ENCODE results near the gene KCNK7. TPM values are rescaled to one million over a fixed set of nuclear protein-coding genes. Genes with fewer than 3 reads are reported as not detected.
A peak's percentile ranks its signal among the peaks of the same experiment; 100 is the strongest.

Gene KCNK7
- 1 to 10 TPM in 3 of 4 donors, under 1 TPM in 1; 0.99 to 1.2 (median 1.2) TPM for total RNA-seq

- 84% methylated on average over 5 of the region's 12 CpGs for WGBS
- Histone ChIP-seq H3K9me3 (no peaks in the 10 kb centered on the region), H3K27me3 (no peaks in the 10 kb centered on the region), H3K27ac (replicated peaks in 1 of 4) (peak within 1 kb of the TSS in 3 of 4 donors; percentile 11 to 52 (median 13)), H3K36me3 (peaks cover 17 to 69% (median 66%) of the 10 kb centered on the region in 4 donors), H3K4me3 (no peak within 1 kb of the TSS), H3K4me1 (peaks cover 16 to 48% (median 39%) of the 10 kb centered on the region in 4 donors)
- intact Hi-C loops (cut with DNase I): no loop called here
- DNase-seq (ENCODE audit: extremely low spot score): no peak
- TF ChIP-seq CTCF (IDR thresholded peaks at IDR 0.05): no peak
- TF ChIP-seq POLR2AphosphoS5 (IDR thresholded peaks at IDR 0.05): no peak
- no peak for TF ChIP-seq POLR2A (IDR thresholded peaks at IDR 0.05; ENCODE audit: low read depth)
Observed at GRCh38 chr11:65595543-65596281, at the start of gene KCNK7. KCNK7 (minus strand) TSS chr11:65595800; CDS start chr11:65595772, 28 bp downstream.

GRCh38 chr11:65644837-65645236, 49.2 kb upstream of the KCNK7 start:
- no peak overlapping the region for H3K4me3 ChIP-seq
- TF ChIP-seq CTCF (IDR thresholded peaks at IDR 0.05) (no peak), POLR2AphosphoS5 (IDR thresholded peaks at IDR 0.05) (no peak), POLR2A (IDR thresholded peaks at IDR 0.05; ENCODE audit: low read depth) (no peak), EP300 (IDR thresholded peaks at IDR 0.05) (no peak)
- DNase-seq (ENCODE audit: extremely low spot score): no peak
- H3K9me3 ChIP-seq: no peaks in the 10 kb centered on the region
- H3K27ac ChIP-seq (replicated peaks in 1 of 4): no peak overlapping the region
- H3K4me1 ChIP-seq: peaks cover 15 to 62% (median 56%) of the 10 kb centered on the region in 4 donors
- no peaks in the 10 kb centered on the region for H3K27me3 ChIP-seq
- peaks cover 3 to 88% (median 85%) of the 10 kb centered on the region in 4 donors for H3K36me3 ChIP-seq
- WGBS: 92% methylated on average over 11 of the region's 11 CpGs
- intact Hi-C loops (cut with DNase I): no loop called here

GRCh38 chr11:65643971-65644370, 48.4 kb upstream of the KCNK7 start:
- no peak for DNase-seq (ENCODE audit: extremely low spot score)
- WGBS: 62% methylated on average over 6 of the region's 6 CpGs
- H3K27me3 ChIP-seq: no peaks in the 10 kb centered on the region
- no peak for TF ChIP-seq CTCF (IDR thresholded peaks at IDR 0.05)
- TF ChIP-seq POLR2A (IDR thresholded peaks at IDR 0.05; ENCODE audit: low read depth): no peak
- no peak for TF ChIP-seq POLR2AphosphoS5 (IDR thresholded peaks at IDR 0.05)
- TF ChIP-seq EP300 (IDR thresholded peaks at IDR 0.05): no peak
- intact Hi-C loops (cut with DNase I): no loop called here
- peaks cover 24 to 62% (median 59%) of the 10 kb centered on the region in 4 donors for H3K4me1 ChIP-seq
- H3K4me3 ChIP-seq: no peak overlapping the region
- H3K36me3 ChIP-seq: peaks cover 3 to 79% (median 76%) of the 10 kb centered on the region in 4 donors
- H3K27ac ChIP-seq (replicated peaks in 1 of 4): no peak overlapping the region
- no peaks in the 10 kb centered on the region for H3K9me3 ChIP-seq

DNA sequence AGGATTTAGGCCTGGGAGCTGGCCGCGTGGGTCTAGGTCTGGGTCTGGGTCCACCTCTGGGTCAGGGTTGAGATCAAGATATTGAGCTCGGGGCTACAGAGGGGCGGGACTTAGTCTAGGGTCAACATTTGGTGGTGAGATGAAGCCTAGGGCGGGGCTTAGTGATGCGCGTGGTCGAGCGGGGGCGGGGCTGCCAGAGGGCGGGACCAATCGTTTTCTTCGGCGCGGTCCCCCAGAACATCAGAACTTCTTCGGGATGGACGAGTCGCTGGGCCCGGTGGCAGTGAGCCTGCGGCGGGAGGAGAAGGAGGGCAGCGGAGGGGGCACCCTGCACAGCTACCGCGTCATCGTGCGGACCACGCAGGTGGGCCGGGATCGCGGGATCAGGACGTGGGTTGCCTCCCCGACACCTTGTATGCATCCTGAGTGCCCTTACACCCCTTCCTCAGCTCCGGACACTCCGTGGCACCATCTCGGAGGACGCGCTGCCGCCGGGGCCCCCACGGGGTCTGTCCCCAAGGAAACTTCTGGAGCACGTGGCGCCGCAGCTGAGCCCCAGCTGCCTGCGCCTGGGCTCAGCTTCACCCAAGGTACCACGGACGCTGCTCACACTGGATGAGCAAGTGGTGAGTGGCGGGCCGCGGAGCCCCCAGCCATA, 46.5 kb upstream of the KCNK7 start:
- DNase-seq (ENCODE audit: extremely low spot score): no peak
- Histone ChIP-seq H3K4me3 (no peak overlapping the region), H3K9me3 (no peaks in the 10 kb centered on the region), H3K27me3 (no peaks in the 10 kb centered on the region), H3K27ac (replicated peaks in 1 of 4) (peak overlapping the region in 1 of 4 donors; percentile 22), H3K4me1 (peaks cover 36 to 69% (median 61%) of the 10 kb centered on the region in 4 donors), H3K36me3 (peaks cover 3 to 67% (median 62%) of the 10 kb centered on the region in 4 donors)
- 56% methylated on average over 40 of the region's 49 CpGs for WGBS
- intact Hi-C loops (cut with DNase I): no loop called here
- TF ChIP-seq POLR2AphosphoS5 (IDR thresholded peaks at IDR 0.05) (no peak), CTCF (IDR thresholded peaks at IDR 0.05) (no peak), POLR2A (IDR thresholded peaks at IDR 0.05; ENCODE audit: low read depth) (no peak), EP300 (IDR thresholded peaks at IDR 0.05) (no peak)
